ENCODE data around the gene TMC4. TPM values are rescaled to one million over a fixed set of nuclear protein-coding genes. Genes with fewer than 3 reads are reported as not detected.

TMC4 gene
- total RNA-seq, 3 donors from 2014 or later, result 0.48 to 41.6 (median 38.0) TPM

- Histone ChIP-seq H3K4me3 (peak overlapping the region in 1 of 3 donors; percentile 45), H3K27ac (peak overlapping the region; percentile 36 to 96)
Observed at GRCh38 chr19:54206030-54206830, 33.3 kb upstream of the TMC4 start.

GRCh38 chr19:54204767-54205468 lies 32.0 kb upstream of the TMC4 start:
- TF ChIP-seq POLR2A (IDR thresholded peaks at IDR 0.05), result no peak
- no peak for TF ChIP-seq POLR2AphosphoS5 (IDR thresholded peaks at IDR 0.05)
- TF ChIP-seq CTCF (IDR thresholded peaks at IDR 0.05), result no peak
- DNase-seq (ENCODE audit: low spot score in 2 of 2), result no peak
- Histone ChIP-seq H3K27ac (no peak overlapping the region), H3K4me3 (peak overlapping the region in 1 of 3 donors; percentile 93), H3K4me1 (peaks cover 13 to 18% of the 10 kb centered on the region in 2 donors), H3K36me3 (peaks cover 4% of the 10 kb centered on the region), H3K9me3 (no peaks in the 10 kb centered on the region), H3K27me3 (no peaks in the 10 kb centered on the region)
- intact Hi-C loops (cut with DNase I; ENCODE audit: low total_unique reads), result no loop called here

More at GRCh38 chr19:54206030-54206830, 33.3 kb upstream of the TMC4 start:
- intact Hi-C loops (cut with DNase I; ENCODE audit: low total_unique reads), result no loop called here
- no peak for DNase-seq (ENCODE audit: low spot score in 2 of 2)
- TF ChIP-seq CTCF (IDR thresholded peaks at IDR 0.05), result no peak
- no peak for TF ChIP-seq POLR2A (IDR thresholded peaks at IDR 0.05)
- no peak for TF ChIP-seq POLR2AphosphoS5 (IDR thresholded peaks at IDR 0.05)
- Histone ChIP-seq H3K4me1 (peaks cover 13 to 18% of the 10 kb centered on the region in 2 donors), H3K27me3 (no peaks in the 10 kb centered on the region), H3K9me3 (no peaks in the 10 kb centered on the region), H3K36me3 (peaks cover 4% of the 10 kb centered on the region)

GRCh38 chr19:54203151-54203611 lies 30.2 kb upstream of the TMC4 start:
- peak overlapping the region in 1 of 3 donors; percentile 93 for H3K4me3 ChIP-seq

GRCh38 chr19:54201980-54202379 lies 29.0 kb upstream of the TMC4 start:
- Histone ChIP-seq H3K9me3 (no peaks in the 10 kb centered on the region), H3K4me1 (peaks cover 5 to 13% of the 10 kb centered on the region in 2 donors), H3K4me3 (peak overlapping the region; percentile 60 to 93 (median 68)), H3K36me3 (peaks cover 4% of the 10 kb centered on the region), H3K27ac (peak overlapping the region; percentile 1 to 97), H3K27me3 (no peaks in the 10 kb centered on the region)
- intact Hi-C loops (cut with DNase I; ENCODE audit: low total_unique reads), result no loop called here
- TF ChIP-seq POLR2AphosphoS5 (IDR thresholded peaks at IDR 0.05) (no peak), CTCF (IDR thresholded peaks at IDR 0.05) (no peak), POLR2A (IDR thresholded peaks at IDR 0.05) (no peak)
- no peak for DNase-seq (ENCODE audit: low spot score in 2 of 2)

More at GRCh38 chr19:54203151-54203611, 30.2 kb upstream of the TMC4 start:
- Histone ChIP-seq H3K36me3 (peaks cover 4% of the 10 kb centered on the region), H3K27ac (no peak overlapping the region), H3K9me3 (no peaks in the 10 kb centered on the region), H3K4me1 (peaks cover 5 to 13% of the 10 kb centered on the region in 2 donors), H3K27me3 (no peaks in the 10 kb centered on the region)
- TF ChIP-seq POLR2A (IDR thresholded peaks at IDR 0.05) (no peak), POLR2AphosphoS5 (IDR thresholded peaks at IDR 0.05) (no peak)
- DNase-seq (ENCODE audit: low spot score in 2 of 2), result no peak
- intact Hi-C loops (cut with DNase I; ENCODE audit: low total_unique reads), result no loop called here

GRCh38 chr19:54201172-54201701 lies 28.3 kb upstream of the TMC4 start:
- peaks cover 5 to 13% of the 10 kb centered on the region in 2 donors for H3K4me1 ChIP-seq
- intact Hi-C loops (cut with DNase I; ENCODE audit: low total_unique reads), result no loop called here

More at GRCh38 chr19:54201172-54201701, 28.3 kb upstream of the TMC4 start:
- no peak for DNase-seq (ENCODE audit: low spot score in 2 of 2)
- Histone ChIP-seq H3K27me3 (no peaks in the 10 kb centered on the region), H3K36me3 (no peaks in the 10 kb centered on the region), H3K4me3 (peak overlapping the region; percentile 60 to 93 (median 68)), H3K27ac (peak overlapping the region; percentile 97), H3K9me3 (no peaks in the 10 kb centered on the region)
- TF ChIP-seq POLR2AphosphoS5 (IDR thresholded peaks at IDR 0.05) (no peak), CTCF (IDR thresholded peaks at IDR 0.05) (no peak), POLR2A (IDR thresholded peaks at IDR 0.05) (no peak)
